H9 (cell line): ENCODE measurements around the gene MED15. TPM values are rescaled to one million over a fixed set of nuclear protein-coding genes. Genes with fewer than 3 reads are reported as not detected.

Experiments
- DNase-seq: peaks from one replicate; pipeline ENCODE4 v3.0.0-alpha.2; 2017
- H2AFZ ChIP-seq: one replicate; pipeline ENCODE4 v1.6.1; 2013; ENCODE audit warnings: mild to moderate bottlenecking, low read length, control low read depth, moderate library complexity
- H2AK5ac ChIP-seq: 2 replicates; pipeline ENCODE4 v1.6.1; 2013; ENCODE audit warnings: low read length, control low read depth, mixed read lengths; ENCODE audit not compliant: insufficient read length
- H2BK120ac ChIP-seq: one replicate; pipeline ENCODE4 v1.6.1; 2013; ENCODE audit warnings: low read depth, mild to moderate bottlenecking, low read length, control low read depth, inconsistent platforms; ENCODE audit not compliant: poor library complexity, severe bottlenecking
- H2BK12ac ChIP-seq: 2 replicates; pipeline ENCODE4 v1.6.1; 2013; ENCODE audit warnings: low read length, control low read depth, mixed read lengths, low read depth; ENCODE audit not compliant: insufficient read length
- H2BK15ac ChIP-seq: 2 replicates; pipeline ENCODE4 v1.6.1; 2013; ENCODE audit warnings: low read depth, low read length, control low read depth
- H2BK20ac ChIP-seq: one replicate; pipeline ENCODE4 v1.6.1; 2013; ENCODE audit warnings: low read depth, mild to moderate bottlenecking, low read length, control low read depth, inconsistent platforms; ENCODE audit not compliant: poor library complexity, severe bottlenecking
- H2BK5ac ChIP-seq: 2 replicates; pipeline ENCODE4 v1.6.1; 2013; ENCODE audit warnings: low read length, control low read depth, mixed read lengths; ENCODE audit not compliant: insufficient read length
- H3K14ac ChIP-seq: 2 replicates; pipeline ENCODE4 v1.6.1; 2013; ENCODE audit warnings: low read length, control low read depth; ENCODE audit not compliant: insufficient read depth
- H3K18ac ChIP-seq: 2 replicates; pipeline ENCODE4 v1.6.1; 2013; ENCODE audit warnings: low read depth, mild to moderate bottlenecking, mixed read lengths, low read length, control low read depth; ENCODE audit not compliant: insufficient read length
- H3K23ac ChIP-seq: 2 replicates; pipeline ENCODE4 v1.6.1; 2013; ENCODE audit warnings: low read length, control low read depth, mixed read lengths, low read depth; ENCODE audit not compliant: insufficient read length
- H3K23me2 ChIP-seq: 2 replicates; pipeline ENCODE4 v1.6.1; 2013; ENCODE audit warnings: low read depth, mild to moderate bottlenecking, mixed read lengths, low read length, control low read depth; ENCODE audit not compliant: insufficient read length, poor library complexity, severe bottlenecking
- H3K27ac ChIP-seq: 2 replicates; pipeline ENCODE4 v1.5.1; 2013; ENCODE audit warnings: low read length, control low read depth, mixed read lengths, low read depth; ENCODE audit not compliant: insufficient read length
- H3K27me3 ChIP-seq: 2 replicates; pipeline ENCODE4 v1.6.1; 2013; ENCODE audit warnings: low read length, control low read depth, inconsistent platforms; ENCODE audit not compliant: insufficient read depth
- H3K4ac ChIP-seq: 2 replicates; pipeline ENCODE4 v1.6.1; 2013; ENCODE audit warnings: low read depth, mild to moderate bottlenecking, control low read depth, inconsistent platforms, low read length, moderate library complexity
- H3K4me1 ChIP-seq: 2 replicates; pipeline ENCODE4 v1.6.1; 2013; ENCODE audit warnings: low read length, control low read depth, inconsistent platforms; ENCODE audit not compliant: insufficient read depth
- H3K4me2 ChIP-seq: 2 replicates; pipeline ENCODE4 v1.6.1; 2013; ENCODE audit warnings: low read length, control low read depth, mixed read lengths; ENCODE audit not compliant: insufficient read length, insufficient read depth
- H3K56ac ChIP-seq: 2 replicates; pipeline ENCODE4 v1.6.1; 2013; ENCODE audit warnings: low read depth, mild to moderate bottlenecking, mixed read lengths, low read length, control low read depth; ENCODE audit not compliant: insufficient read length
- H3K79me1 ChIP-seq: 2 replicates; pipeline ENCODE4 v1.6.1; 2013; ENCODE audit warnings: low read depth, mild to moderate bottlenecking, moderate library complexity, low read length, control low read depth, inconsistent platforms; ENCODE audit not compliant: insufficient read depth, poor library complexity, severe bottlenecking
- H3K79me2 ChIP-seq: 2 replicates; pipeline ENCODE4 v1.6.1; 2013; ENCODE audit warnings: low read length, control low read depth, inconsistent platforms; ENCODE audit not compliant: insufficient read depth
- H3K9ac ChIP-seq: 2 replicates; pipeline ENCODE4 v1.6.1; 2013; ENCODE audit warnings: low read length, control low read depth, mixed read lengths; ENCODE audit not compliant: insufficient read length; ENCODE audit errors: extremely low read depth
- H3K9me3 ChIP-seq: one replicate; pipeline ENCODE4 v1.6.1; 2013; ENCODE audit warnings: low read depth, low read length, inconsistent platforms; ENCODE audit not compliant: control insufficient read depth
- H3T11ph ChIP-seq: one replicate; pipeline ENCODE4 v1.6.1; 2013; ENCODE audit warnings: mild to moderate bottlenecking, low read length, control low read depth, inconsistent platforms
- H4K20me1 ChIP-seq: one replicate; pipeline ENCODE4 v1.6.1; 2013; ENCODE audit not compliant: control insufficient read depth, insufficient read length, insufficient read depth
- H4K5ac ChIP-seq: 2 replicates; pipeline ENCODE4 v1.6.1; 2013; ENCODE audit warnings: low read depth, mild to moderate bottlenecking, mixed read lengths, low read length, control low read depth; ENCODE audit not compliant: insufficient read length
- H4K8ac ChIP-seq: replicated peaks from 2 replicates; pipeline ENCODE4 v1.6.1; 2013; ENCODE audit warnings: low read length, control low read depth, mixed read lengths, low read depth; ENCODE audit not compliant: insufficient read length
- H4K91ac ChIP-seq: 2 replicates; pipeline ENCODE4 v1.6.1; 2013; ENCODE audit warnings: low read depth, mild to moderate bottlenecking, moderate library complexity, mixed read lengths, low read length, control low read depth; ENCODE audit not compliant: insufficient read length
- H3K27ac Mint-ChIP-seq, 3 experiments: 2 replicates in 2 of 3; 3 replicates in 1 of 3; pipeline ENCODE4 v1.8.0; 2020 to 2021; ENCODE audit warnings: mixed read lengths in 3 of 3, mild to moderate bottlenecking in 1 of 3, moderate library complexity in 1 of 3
- H3K27me3 Mint-ChIP-seq: 2 replicates; pipeline ENCODE4 v1.8.0; 2021; ENCODE audit warnings: low read depth, mild to moderate bottlenecking, moderate library complexity, mixed read lengths
- H3K36me3 Mint-ChIP-seq, 3 experiments: 2 replicates in 2 of 3; 3 replicates in 1 of 3; pipeline ENCODE4 v1.8.0; 2020 to 2021; ENCODE audit warnings: low read depth in 3 of 3, mixed read lengths in 3 of 3; ENCODE audit not compliant: insufficient read depth in 1 of 3
- H3K4me1 Mint-ChIP-seq, 2 experiments: 2 replicates each; pipeline ENCODE4 v1.8.0; 2020; ENCODE audit warnings: mixed read lengths in 2 of 2
- H3K4me3 Mint-ChIP-seq, 2 experiments: 2 replicates in 1 of 2; 3 replicates in 1 of 2; pipeline ENCODE4 v1.8.0; 2020 to 2021; ENCODE audit warnings: mild to moderate bottlenecking in 2 of 2, mixed read lengths in 2 of 2, moderate library complexity in 1 of 2
- H3K9me3 Mint-ChIP-seq, 2 experiments: 2 replicates in 1 of 2; 3 replicates in 1 of 2; pipeline ENCODE4 v1.8.0; 2020; ENCODE audit warnings: mild to moderate bottlenecking in 2 of 2, mixed read lengths in 2 of 2, moderate library complexity in 1 of 2
- CTCF ChIP-seq: fragments of 200-600 bp; sonication (generic); conservative IDR thresholded peaks from 3 replicates; pipeline ENCODE4 v1.8.0; 2021; ENCODE audit warnings: antibody characterized with exemption, mild to moderate bottlenecking
- WGBS: extraction: QIAGEN DNeasy Blood & Tissue Kit; methylation state at CpG from one replicate; pipeline ENCODE4 v1.1.7; 2013; ENCODE audit warnings: missing lambda C conversion rate, low lambda C conversion rate, mixed read lengths; ENCODE audit not compliant: insufficient read length; ENCODE audit errors: extremely low coverage; 5-methylcytosine and 5-hydroxymethylcytosine counted together
- total RNA-seq: library from RNA; stranded (reverse); gene quantifications from 2 replicates; pipeline ENCODE4 v1.2.1, GENCODE V29; 2021

Gene MED15
- total RNA-seq, 1 experiment from 2014 or later, result 47.4 TPM

- H3K23me2 ChIP-seq, result no peaks in the 10 kb centered on the region
- H3K4me1 ChIP-seq, result no peaks in the 10 kb centered on the region
- H3K4ac ChIP-seq, result no peak overlapping the region
- H4K20me1 ChIP-seq, result no peaks in the 10 kb centered on the region
- no peaks in the 10 kb centered on the region for H3K9me3 Mint-ChIP-seq
- H3K27ac ChIP-seq, result no peak overlapping the region
- H2BK15ac ChIP-seq, result no peak overlapping the region
- no peak overlapping the region; a peak in 1 of 7 replicates for H3K27ac Mint-ChIP-seq
- H3K36me3 Mint-ChIP-seq, result peaks cover 19 to 62% (median 42%) of the 10 kb centered on the region in 3 experiments; a peak in 6 of 7 replicates
- no peak overlapping the region for H3K23ac ChIP-seq
- H3K4me2 ChIP-seq, result no peak overlapping the region
- H2AFZ ChIP-seq, result no peak overlapping the region
- no peak overlapping the region for H2BK12ac ChIP-seq
- no peak overlapping the region for H2BK120ac ChIP-seq
- no peak overlapping the region for H4K8ac ChIP-seq
- no peaks in the 10 kb centered on the region for H3K27me3 ChIP-seq
- H3K79me1 ChIP-seq, result no peaks in the 10 kb centered on the region
- no peak overlapping the region for H4K91ac ChIP-seq
- H3T11ph ChIP-seq, result no peak overlapping the region
- H3K27me3 Mint-ChIP-seq, result no peaks in the 10 kb centered on the region
- no peak overlapping the region for H2AK5ac ChIP-seq
- no peak overlapping the region for H3K56ac ChIP-seq
- no peak overlapping the region for H3K9ac ChIP-seq
- TF ChIP-seq CTCF, result no peak
- no CpG with 5 or more reads among the region's 18 CpGs for WGBS
- DNase-seq, result no peak
- no peak overlapping the region for H3K14ac ChIP-seq
- H3K79me2 ChIP-seq, result no peaks in the 10 kb centered on the region
- H2BK20ac ChIP-seq, result no peak overlapping the region
- no peak overlapping the region for H2BK5ac ChIP-seq
- H3K4me1 Mint-ChIP-seq, result no peaks in the 10 kb centered on the region
- H3K4me3 Mint-ChIP-seq, result no peak overlapping the region
- no peak overlapping the region for H4K5ac ChIP-seq
- no peak overlapping the region for H3K18ac ChIP-seq
- H3K9me3 ChIP-seq, result no peaks in the 10 kb centered on the region
Measured at GRCh38 chr22:20574920-20575353, 67.5 kb downstream of the MED15 start.
